ENCODE results near the gene CCHCR1.
A peak's percentile ranks its signal among the peaks of the same experiment; 100 is the strongest.

CCHCR1 gene

DNA sequence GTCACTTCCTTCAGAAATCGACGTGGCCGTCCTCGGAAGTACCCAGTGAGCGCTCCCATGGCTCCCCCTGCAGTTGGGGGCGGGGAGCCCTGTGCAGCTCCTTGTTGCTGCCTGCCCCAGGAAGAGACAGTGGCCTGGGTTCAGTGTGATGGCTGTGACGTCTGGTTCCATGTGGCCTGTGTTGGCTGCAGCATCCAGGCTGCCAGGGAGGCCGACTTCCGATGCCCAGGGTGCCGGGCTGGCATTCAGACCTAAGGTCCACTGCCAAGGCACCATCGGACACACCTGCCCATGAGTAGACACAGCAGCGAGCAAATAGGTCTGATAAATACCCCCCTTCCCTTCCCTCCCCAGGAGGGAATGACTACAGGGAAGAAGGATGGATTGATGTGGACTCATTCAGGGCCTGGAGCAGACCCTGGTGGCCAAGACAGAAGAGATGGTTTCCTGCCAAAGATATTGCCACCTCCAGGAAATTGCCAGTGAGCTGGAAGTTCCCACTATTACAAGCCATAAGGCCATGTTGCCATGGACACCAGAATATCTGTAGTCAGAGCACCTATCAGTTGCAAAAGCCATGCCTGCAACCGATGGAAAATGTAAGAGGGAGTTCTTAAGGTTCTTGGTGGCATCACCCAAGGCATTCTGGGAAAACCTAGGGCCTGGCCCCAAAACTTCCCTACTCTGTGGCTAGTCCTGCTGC, 5.0 kb upstream of the CCHCR1 start:
- no peak overlapping the region for H3K4me2 ChIP-seq

GRCh38 chr6:31161216-31162126, 3.9 kb upstream of the CCHCR1 start:
- Histone ChIP-seq H3K9ac (no peak overlapping the region), H3K36me3 (peaks cover 28% of the 10 kb centered on the region)

More for the DNA sequence above, 5.0 kb upstream of the CCHCR1 start:
- H3K27ac ChIP-seq = no peak overlapping the region
- peaks cover 26% of the 10 kb centered on the region for H3K36me3 ChIP-seq
- H4K20me1 ChIP-seq = no peaks in the 10 kb centered on the region
- H3K4me3 ChIP-seq = no peak overlapping the region
- H3K9ac ChIP-seq = no peak overlapping the region
- H3K9me3 ChIP-seq = no peaks in the 10 kb centered on the region
- no peak for TF ChIP-seq Cebpa-rat (IDR thresholded peaks at IDR 0.05)
- peaks cover 22% of the 10 kb centered on the region for H3K4me1 ChIP-seq
- no peaks in the 10 kb centered on the region for H3K27me3 ChIP-seq

GRCh38 chr6:31158863-31159855, 1.6 kb upstream of the CCHCR1 start:
- H3K36me3 ChIP-seq = peaks cover 50% of the 10 kb centered on the region
- peaks cover 36% of the 10 kb centered on the region for H3K4me1 ChIP-seq
- peak overlapping the region; percentile 96 for H3K4me2 ChIP-seq
- no peaks in the 10 kb centered on the region for H4K20me1 ChIP-seq
- no peak for TF ChIP-seq Cebpa-rat (IDR thresholded peaks at IDR 0.05)
- H3K27ac ChIP-seq = peak overlapping the region; percentile 47; the same call in 1 of the 2 replicates
- no peaks in the 10 kb centered on the region for H3K27me3 ChIP-seq
- H3K9ac ChIP-seq = peak overlapping the region; percentile 79
- H3K9me3 ChIP-seq = no peaks in the 10 kb centered on the region
- peak overlapping the region; percentile 78 for H3K4me3 ChIP-seq

More at GRCh38 chr6:31161216-31162126, 3.9 kb upstream of the CCHCR1 start:
- H3K4me2 ChIP-seq = no peak overlapping the region
- H3K4me1 ChIP-seq = peaks cover 33% of the 10 kb centered on the region
- no peak overlapping the region for H3K4me3 ChIP-seq
- no peaks in the 10 kb centered on the region for H4K20me1 ChIP-seq
- H3K27me3 ChIP-seq = no peaks in the 10 kb centered on the region
- TF ChIP-seq Cebpa-rat (IDR thresholded peaks at IDR 0.05) = no peak
- H3K9me3 ChIP-seq = no peaks in the 10 kb centered on the region
- no peak overlapping the region for H3K27ac ChIP-seq

GRCh38 chr6:31158140-31158862, 699 bp upstream of the CCHCR1 start, which contains the start of gene TCF19:
Gene TCF19 (plus strand): TSS chr6:31158589. CDS start chr6:31159470, 881 bp downstream.
- no peaks in the 10 kb centered on the region for H3K27me3 ChIP-seq
- H3K9me3 ChIP-seq = no peaks in the 10 kb centered on the region
- peaks cover 36% of the 10 kb centered on the region for H3K4me1 ChIP-seq
- H3K27ac ChIP-seq = peak within 1 kb of the TSS; percentile 76
- H3K4me3 ChIP-seq = peak within 1 kb of the TSS; percentile 78
- no peaks in the 10 kb centered on the region for H4K20me1 ChIP-seq
- H3K36me3 ChIP-seq = peaks cover 54% of the 10 kb centered on the region
- no peak for TF ChIP-seq Cebpa-rat (IDR thresholded peaks at IDR 0.05)
- H3K9ac ChIP-seq = peak within 1 kb of the TSS; percentile 80
- peak within 1 kb of the TSS; percentile 96 for H3K4me2 ChIP-seq

DNA sequence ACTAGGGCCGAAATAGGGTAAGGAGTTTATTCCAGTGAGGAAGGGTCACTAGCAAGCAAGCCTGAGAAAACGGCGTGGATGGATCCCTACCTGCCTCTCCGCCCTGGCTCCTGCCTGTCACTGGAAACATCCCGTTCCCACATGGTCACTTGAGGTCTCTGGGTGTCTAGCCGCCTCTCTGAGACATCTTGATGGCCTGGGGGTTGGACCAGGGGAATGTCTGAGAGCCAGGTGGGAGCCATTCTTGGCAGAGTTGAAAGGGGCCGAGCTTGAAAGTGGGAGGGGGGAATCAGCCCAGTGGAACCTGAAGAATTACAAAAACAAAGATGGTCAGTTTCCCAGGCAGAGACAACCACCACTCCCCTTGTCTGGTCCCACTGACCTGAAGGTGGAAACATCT, 961 bp downstream of the CCHCR1 start:
- Histone ChIP-seq H3K4me1 (peaks cover 46% of the 10 kb centered on the region), H3K4me2 (peak overlapping the region; percentile 95), H3K27ac (no peak overlapping the region), H3K4me3 (no peak overlapping the region), H3K36me3 (peaks cover 37% of the 10 kb centered on the region), H3K9ac (peak overlapping the region; percentile 80; the same call in 1 of the 2 replicates), H4K20me1 (no peaks in the 10 kb centered on the region), H3K9me3 (no peaks in the 10 kb centered on the region), H3K27me3 (no peaks in the 10 kb centered on the region)
- TF ChIP-seq Cebpa-rat (IDR thresholded peaks at IDR 0.05) = no peak

GRCh38 chr6:31154436-31154835, 3.2 kb downstream of the CCHCR1 start:
- Histone ChIP-seq H3K9me3 (no peaks in the 10 kb centered on the region), H3K4me3 (no peak overlapping the region), H3K27me3 (no peaks in the 10 kb centered on the region), H3K9ac (no peak overlapping the region), H3K4me1 (peaks cover 30% of the 10 kb centered on the region), H3K4me2 (no peak overlapping the region), H3K36me3 (peaks cover 49% of the 10 kb centered on the region), H4K20me1 (no peaks in the 10 kb centered on the region), H3K27ac (no peak overlapping the region)
- TF ChIP-seq Cebpa-rat (IDR thresholded peaks at IDR 0.05) = no peak

DNA sequence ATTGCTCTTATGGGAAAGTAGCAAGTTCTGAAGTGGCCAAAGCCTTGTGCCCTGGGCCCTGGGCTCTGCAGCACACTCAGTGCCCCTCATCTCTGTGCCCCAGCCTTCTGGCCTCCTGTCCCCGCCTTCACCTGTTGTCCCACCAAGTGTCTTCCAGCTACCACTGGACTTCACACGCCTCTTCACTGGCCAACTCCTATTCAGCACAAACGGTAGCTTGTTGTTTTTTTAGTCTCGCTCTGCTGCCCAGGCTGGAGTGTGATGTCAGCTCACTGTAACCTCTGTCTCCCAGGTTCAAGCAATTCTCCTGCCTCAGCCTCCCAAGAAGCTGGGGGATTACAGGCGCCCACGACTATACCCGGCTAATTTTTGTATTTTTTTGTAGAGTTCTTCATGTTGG, 4.8 kb downstream of the CCHCR1 start:
- no peaks in the 10 kb centered on the region for H3K9me3 ChIP-seq
- H3K4me1 ChIP-seq = peaks cover 24% of the 10 kb centered on the region
- H3K27me3 ChIP-seq = no peaks in the 10 kb centered on the region
- H4K20me1 ChIP-seq = no peaks in the 10 kb centered on the region
- no peak overlapping the region for H3K9ac ChIP-seq
- no peak overlapping the region for H3K4me2 ChIP-seq
- H3K36me3 ChIP-seq = peaks cover 57% of the 10 kb centered on the region
- no peak for TF ChIP-seq Cebpa-rat (IDR thresholded peaks at IDR 0.05)
- no peak overlapping the region for H3K4me3 ChIP-seq
- peak overlapping the region; percentile 9; the same call in 1 of the 2 replicates for H3K27ac ChIP-seq

DNA sequence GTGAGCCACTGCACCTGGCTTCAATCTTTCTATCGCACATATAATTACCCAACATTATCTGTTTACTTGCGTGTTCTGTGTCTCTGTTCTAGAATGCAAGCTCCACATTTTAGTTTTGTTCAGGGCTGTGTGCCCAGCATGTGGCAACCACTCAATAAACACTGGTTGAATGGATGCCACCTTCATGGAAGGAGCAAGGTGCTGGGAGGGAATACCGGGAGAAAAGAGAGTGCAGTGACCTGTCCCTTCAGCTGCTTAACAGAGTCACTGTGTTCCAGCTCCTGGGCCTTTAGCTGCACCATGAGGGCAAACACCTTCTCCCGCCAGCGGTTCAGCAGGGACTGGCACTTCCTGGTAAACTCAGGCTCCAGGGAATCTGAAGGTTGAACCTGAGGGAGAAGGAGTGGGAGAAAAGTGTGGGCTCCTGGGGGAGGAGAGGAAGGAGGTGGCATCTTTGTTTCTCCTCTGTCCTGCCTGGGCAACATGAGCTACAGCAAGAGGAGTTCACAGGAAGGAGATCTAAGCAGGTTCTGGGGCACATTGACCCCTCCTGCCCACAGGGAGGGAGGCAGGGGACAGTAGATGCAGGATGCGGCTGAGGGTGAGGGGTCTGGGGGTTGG, 7.7 kb downstream of the CCHCR1 start:
- Histone ChIP-seq H3K9ac (no peak overlapping the region), H4K20me1 (no peaks in the 10 kb centered on the region), H3K9me3 (no peaks in the 10 kb centered on the region), H3K4me3 (no peak overlapping the region), H3K4me2 (no peak overlapping the region), H3K27me3 (no peaks in the 10 kb centered on the region), H3K4me1 (peaks cover 10% of the 10 kb centered on the region), H3K27ac (no peak overlapping the region), H3K36me3 (peaks cover 59% of the 10 kb centered on the region)
- no peak for TF ChIP-seq Cebpa-rat (IDR thresholded peaks at IDR 0.05)

All from BLaER1 (cell line).